OCI-LY1 (cell line): ENCODE results near the gene PACC1.

Source experiments
- H2AFZ ChIP-seq: fragments of 200-600 bp; sonication (generic), shearing (Covaris generic); 2 replicates; pipeline ENCODE4 v1.6.0; 2014; ENCODE audit warnings: antibody characterized with exemption, mild to moderate bottlenecking, low read length
- H3F3A ChIP-seq: fragments of 200-600 bp; sonication (generic), shearing (Covaris generic); 2 replicates; pipeline ENCODE4 v1.6.0; 2014; ENCODE audit warnings: mild to moderate bottlenecking, antibody characterized with exemption, low read length, moderate library complexity; ENCODE audit not compliant: insufficient read depth
- H3K27ac ChIP-seq: fragments of 200-600 bp; sonication (generic); 2 replicates; pipeline ENCODE4 v1.5.1; 2014; ENCODE audit warnings: low read length, mixed run types, mild to moderate bottlenecking, low read depth; ENCODE audit not compliant: poor library complexity, severe bottlenecking
- H3K27me3 ChIP-seq: fragments of 200-600 bp; sonication (generic); 2 replicates; pipeline ENCODE4 v1.6.0; 2014; ENCODE audit warnings: antibody characterized with exemption, mild to moderate bottlenecking, low read length, moderate library complexity; ENCODE audit not compliant: insufficient read depth
- H3K36me3 ChIP-seq: fragments of 200-600 bp; sonication (generic); 2 replicates; pipeline ENCODE4 v1.6.1; 2014; ENCODE audit warnings: mild to moderate bottlenecking, antibody characterized with exemption, low read length, moderate library complexity, mixed read lengths; ENCODE audit not compliant: insufficient read depth
- H3K4me1 ChIP-seq: fragments of 200-600 bp; sonication (generic); 2 replicates; pipeline ENCODE4 v1.5.1; 2014; ENCODE audit warnings: mild to moderate bottlenecking, low read length, moderate library complexity; ENCODE audit not compliant: insufficient read depth, severe bottlenecking
- H3K4me2 ChIP-seq: fragments of 200-600 bp; sonication (generic), shearing (Covaris generic); 2 replicates; pipeline ENCODE4 v1.6.1; 2014; ENCODE audit warnings: low read length
- H3K4me3 ChIP-seq: fragments of 200-600 bp; sonication (generic); 2 replicates; pipeline ENCODE4 v1.5.1; 2014; ENCODE audit warnings: low read length, low read depth, mild to moderate bottlenecking, mixed read lengths; ENCODE audit not compliant: poor library complexity, severe bottlenecking
- H3K79me2 ChIP-seq: fragments of 200-600 bp; shearing (Covaris generic); 2 replicates; pipeline ENCODE4 v1.6.1; 2016; ENCODE audit warnings: mixed run types, low read length, mixed read lengths; ENCODE audit not compliant: insufficient read depth
- H3K9ac ChIP-seq: fragments of 200-600 bp; sonication (generic), shearing (Covaris generic); 2 replicates; pipeline ENCODE4 v1.6.1; 2014; ENCODE audit warnings: mild to moderate bottlenecking, low read length, mixed read lengths
- H3K9me2 ChIP-seq: fragments of 200-600 bp; sonication (generic), shearing (Covaris generic); 2 replicates; pipeline ENCODE4 v1.6.1; 2014; ENCODE audit warnings: low read depth, mild to moderate bottlenecking, low read length, mixed read lengths
- H3K9me3 ChIP-seq: fragments of 200-600 bp; shearing (Covaris generic); 2 replicates; pipeline ENCODE4 v1.6.1; 2014; ENCODE audit warnings: low read length, mixed read lengths
- H4K20me1 ChIP-seq: fragments of 200-600 bp; sonication (generic), shearing (Covaris generic); 2 replicates; pipeline ENCODE4 v1.6.0; 2016; ENCODE audit warnings: mild to moderate bottlenecking, low read length; ENCODE audit not compliant: insufficient read depth
- CTCF ChIP-seq: fragments of 200-600 bp; sonication (generic), shearing (Covaris generic); IDR thresholded peaks from 2 replicates; pipeline ENCODE4 v1.5.1; 2017; ENCODE audit warnings: mild to moderate bottlenecking, antibody characterized with exemption, low read length, moderate library complexity, mixed read lengths
- EZH2 ChIP-seq: fragments of 200-600 bp; sonication (generic), shearing (Covaris generic); IDR thresholded peaks from 2 replicates; pipeline ENCODE4 v1.8.0; 2017; ENCODE audit warnings: borderline replicate concordance, mixed run types, mild to moderate bottlenecking, antibody characterized with exemption, low read length, moderate library complexity, mixed read lengths

The PACC1 gene

GRCh38 chr1:212433577-212434462 lies 19.1 kb upstream of the PACC1 start:
- H3F3A ChIP-seq, result 0 out of 2 replicates have a peak, but pooled peaks cover 4% of the 10 kb centered on the region
- H3K9me3 ChIP-seq, result no peaks in the 10 kb centered on the region
- H3K9ac ChIP-seq, result peak overlapping the region; percentile 77
- no peaks in the 10 kb centered on the region for H3K36me3 ChIP-seq
- no peaks in the 10 kb centered on the region for H3K27me3 ChIP-seq
- no peaks in the 10 kb centered on the region for H4K20me1 ChIP-seq
- peak overlapping the region; percentile 84 for H3K4me3 ChIP-seq
- TF ChIP-seq EZH2 (no peak), CTCF (no peak)
- H3K4me2 ChIP-seq, result peak overlapping the region; percentile 75
- H3K79me2 ChIP-seq, result no peaks in the 10 kb centered on the region
- H3K4me1 ChIP-seq, result peaks cover 29% of the 10 kb centered on the region
- H2AFZ ChIP-seq, result no peak overlapping the region
- H3K27ac ChIP-seq, result no peak overlapping the region
- no peaks in the 10 kb centered on the region for H3K9me2 ChIP-seq

DNA sequence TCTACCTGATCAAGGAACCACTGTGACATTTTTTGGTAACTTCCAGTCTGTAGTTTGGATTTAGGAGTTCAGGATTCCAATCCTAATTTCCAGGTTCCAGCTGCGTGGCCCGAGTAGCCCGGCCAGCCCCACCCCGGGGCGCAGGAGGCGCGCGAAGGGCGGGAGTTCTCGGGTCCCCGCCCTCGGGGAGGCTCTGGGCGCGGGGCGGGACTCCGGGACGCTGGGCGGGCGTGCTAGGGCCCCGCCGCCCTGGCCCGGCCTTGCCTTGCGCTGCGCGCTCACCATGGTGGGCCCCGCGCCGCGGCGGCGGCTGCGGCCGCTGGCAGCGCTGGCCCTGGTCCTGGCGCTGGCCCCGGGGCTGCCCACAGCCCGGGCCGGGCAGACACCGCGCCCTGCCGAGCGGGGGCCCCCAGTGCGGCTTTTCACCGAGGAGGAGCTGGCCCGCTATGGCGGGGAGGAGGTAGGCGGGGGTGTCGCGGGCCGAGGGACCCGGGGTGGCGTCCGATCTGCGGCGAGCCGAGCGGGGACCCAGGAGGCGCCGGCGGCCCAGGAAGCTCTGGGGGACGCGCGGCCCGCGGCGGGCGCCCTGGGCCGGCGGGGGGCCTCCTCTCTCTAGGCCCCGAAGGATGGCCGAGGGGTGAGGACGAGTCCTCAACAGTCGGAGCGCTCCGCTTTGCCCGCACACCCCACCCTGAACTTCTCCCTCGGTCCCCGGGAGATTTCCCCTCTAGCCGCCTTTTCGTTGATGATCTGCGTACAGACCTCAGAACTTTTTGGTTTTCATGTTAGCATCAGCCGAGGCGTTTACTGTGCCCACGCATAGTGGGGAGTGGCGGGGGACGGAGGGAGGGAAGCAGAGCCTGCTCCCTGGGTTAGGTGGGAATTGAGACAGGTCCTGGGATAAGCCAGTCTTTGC lies 18.2 kb upstream of the PACC1 start, which contains the start of gene NENF:
Gene NENF (plus strand): TSS at position 260 of the 916 bp plus-strand sequence. CDS start 24 bp downstream, at position 284.
- no peaks in the 10 kb centered on the region for H3K9me3 ChIP-seq
- no peaks in the 10 kb centered on the region for H3K79me2 ChIP-seq
- peak within 1 kb of the TSS; percentile 75 for H3K4me2 ChIP-seq
- H3K4me3 ChIP-seq, result peak within 1 kb of the TSS; percentile 84
- H4K20me1 ChIP-seq, result no peaks in the 10 kb centered on the region
- H3K9ac ChIP-seq, result peak within 1 kb of the TSS; percentile 77
- no peak for TF ChIP-seq EZH2
- no peak for TF ChIP-seq CTCF
- 0 out of 2 replicates have a peak, but pooled peaks cover 4% of the 10 kb centered on the region for H3F3A ChIP-seq
- no peaks in the 10 kb centered on the region for H3K36me3 ChIP-seq
- H2AFZ ChIP-seq, result peak within 1 kb of the TSS; percentile 89
- H3K27me3 ChIP-seq, result no peaks in the 10 kb centered on the region
- no peaks in the 10 kb centered on the region for H3K9me2 ChIP-seq
- peaks cover 29% of the 10 kb centered on the region for H3K4me1 ChIP-seq
- no peak within 1 kb of the TSS for H3K27ac ChIP-seq

- Histone ChIP-seq H4K20me1 (no peaks in the 10 kb centered on the region), H3K9me2 (no peaks in the 10 kb centered on the region), H3K4me3 (peak overlapping the region; percentile 84), H3K79me2 (no peaks in the 10 kb centered on the region), H3F3A (0 out of 2 replicates have a peak, but pooled peaks cover 4% of the 10 kb centered on the region), H3K27ac (no peak overlapping the region), H3K4me1 (peaks cover 29% of the 10 kb centered on the region), H2AFZ (peak overlapping the region; percentile 89), H3K36me3 (no peaks in the 10 kb centered on the region), H3K9me3 (no peaks in the 10 kb centered on the region), H3K27me3 (peaks cover 3% of the 10 kb centered on the region; the same call in 1 of the 2 replicates), H3K9ac (peak overlapping the region; percentile 56), H3K4me2 (peak overlapping the region; percentile 75)
- TF ChIP-seq CTCF (no peak), EZH2 (no peak)
Measured at GRCh38 chr1:212432272-212432660, 17.6 kb upstream of the PACC1 start.
